ENCODE data around the gene SMIM29. TPM values are rescaled to one million over a fixed set of nuclear protein-coding genes. Genes with fewer than 3 reads are reported as not detected.

The SMIM29 gene
- total and polyA plus RNA-seq, 9 donors, result 2.0 to 26.6 (median 17.8) TPM

- Histone ChIP-seq H3K36me3 (no peaks in the 10 kb centered on the region), H3K9me3 (no peaks in the 10 kb centered on the region), H3K27ac (no peak overlapping the region), H3K27me3 (no peaks in the 10 kb centered on the region), H3K4me1 (ENCODE audit: insufficient read depth) (peaks cover 6% of the 10 kb centered on the region), H3K4me3 (no peak overlapping the region)
- TF ChIP-seq POLR2A (IDR thresholded peaks at IDR 0.05) (no peak), EP300 (IDR thresholded peaks at IDR 0.05) (no peak)
- TF ChIP-seq, protein P1, sequence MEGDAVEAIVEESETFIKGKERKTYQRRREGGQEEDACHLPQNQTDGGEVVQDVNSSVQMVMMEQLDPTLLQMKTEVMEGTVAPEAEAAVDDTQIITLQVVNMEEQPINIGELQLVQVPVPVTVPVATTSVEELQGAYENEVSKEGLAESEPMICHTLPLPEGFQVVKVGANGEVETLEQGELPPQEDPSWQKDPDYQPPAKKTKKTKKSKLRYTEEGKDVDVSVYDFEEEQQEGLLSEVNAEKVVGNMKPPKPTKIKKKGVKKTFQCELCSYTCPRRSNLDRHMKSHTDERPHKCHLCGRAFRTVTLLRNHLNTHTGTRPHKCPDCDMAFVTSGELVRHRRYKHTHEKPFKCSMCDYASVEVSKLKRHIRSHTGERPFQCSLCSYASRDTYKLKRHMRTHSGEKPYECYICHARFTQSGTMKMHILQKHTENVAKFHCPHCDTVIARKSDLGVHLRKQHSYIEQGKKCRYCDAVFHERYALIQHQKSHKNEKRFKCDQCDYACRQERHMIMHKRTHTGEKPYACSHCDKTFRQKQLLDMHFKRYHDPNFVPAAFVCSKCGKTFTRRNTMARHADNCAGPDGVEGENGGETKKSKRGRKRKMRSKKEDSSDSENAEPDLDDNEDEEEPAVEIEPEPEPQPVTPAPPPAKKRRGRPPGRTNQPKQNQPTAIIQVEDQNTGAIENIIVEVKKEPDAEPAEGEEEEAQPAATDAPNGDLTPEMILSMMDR (IDR thresholded peaks at IDR 0.05), result no peak
- intact Hi-C loops (cut with DNase I), result no loop called here
- DNase-seq, result no peak
- 94 to 97% (median 97%) methylated on average over 5 of the region's 5 CpGs for WGBS, 3 donors
Measured at GRCh38 chr6:34225551-34225950, 23.3 kb downstream of the SMIM29 start.

- Histone ChIP-seq H3K27me3 (no peaks in the 10 kb centered on the region), H3K4me3 (peak overlapping the region; percentile 80), H3K9me3 (no peaks in the 10 kb centered on the region), H3K36me3 (no peaks in the 10 kb centered on the region), H3K4me1 (ENCODE audit: insufficient read depth) (peaks cover 6% of the 10 kb centered on the region), H3K27ac (peak overlapping the region; percentile 70 to 92)
- 1 to 2% (median 2%) methylated on average over 37 to 55 of the region's 55 CpGs for WGBS, 3 donors
- intact Hi-C loops (cut with DNase I), result no loop called here
- DNase-seq, result peak; percentile 90 to 96 (median 94)
- TF ChIP-seq, protein P1 (IDR thresholded peaks at IDR 0.05), result peak in 1 of 3 donors; percentile 15
- TF ChIP-seq POLR2A (IDR thresholded peaks at IDR 0.05) (peak; percentile 67), EP300 (IDR thresholded peaks at IDR 0.05) (peak; percentile 21)
Measured at GRCh38 chr6:34223956-34224940, 24.6 kb downstream of the SMIM29 start.

GRCh38 chr6:34223381-34223955 is 25.3 kb downstream of the SMIM29 start:
- peaks cover 6% of the 10 kb centered on the region for H3K4me1 ChIP-seq (ENCODE audit: insufficient read depth)
- H3K36me3 ChIP-seq, result no peaks in the 10 kb centered on the region
- no peaks in the 10 kb centered on the region for H3K9me3 ChIP-seq
- 10 to 11% (median 10%) methylated on average over 16 of the region's 16 CpGs for WGBS, 3 donors
- intact Hi-C loops (cut with DNase I), result no loop called here
- TF ChIP-seq POLR2A (IDR thresholded peaks at IDR 0.05) (no peak), EP300 (IDR thresholded peaks at IDR 0.05) (no peak)
- TF ChIP-seq, protein P1 (IDR thresholded peaks at IDR 0.05), result no peak
- H3K4me3 ChIP-seq, result peak overlapping the region; percentile 35
- H3K27ac ChIP-seq, result peak overlapping the region; percentile 20 to 41
- no peaks in the 10 kb centered on the region for H3K27me3 ChIP-seq
- peak in 3 of 5 donors; percentile 42 to 55 (median 54) for DNase-seq

GRCh38 chr6:34218691-34219090 is 30.1 kb downstream of the SMIM29 start:
- no peaks in the 10 kb centered on the region for H3K27me3 ChIP-seq
- no peak for TF ChIP-seq POLR2A (IDR thresholded peaks at IDR 0.05)
- TF ChIP-seq, protein P1 (IDR thresholded peaks at IDR 0.05), result no peak
- TF ChIP-seq EP300 (IDR thresholded peaks at IDR 0.05), result no peak
- no peaks in the 10 kb centered on the region for H3K36me3 ChIP-seq
- H3K27ac ChIP-seq, result no peak overlapping the region
- H3K9me3 ChIP-seq, result no peaks in the 10 kb centered on the region
- H3K4me3 ChIP-seq, result no peak overlapping the region
- no peak for DNase-seq
- peaks cover 4% of the 10 kb centered on the region for H3K4me1 ChIP-seq (ENCODE audit: insufficient read depth)
- 64 to 71% (median 66%) methylated on average over 2 of the region's 2 CpGs for WGBS, 3 donors
- intact Hi-C loops (cut with DNase I), result no loop called here
